ENCODE data around the gene KIAA0753.

The KIAA0753 gene

DNA sequence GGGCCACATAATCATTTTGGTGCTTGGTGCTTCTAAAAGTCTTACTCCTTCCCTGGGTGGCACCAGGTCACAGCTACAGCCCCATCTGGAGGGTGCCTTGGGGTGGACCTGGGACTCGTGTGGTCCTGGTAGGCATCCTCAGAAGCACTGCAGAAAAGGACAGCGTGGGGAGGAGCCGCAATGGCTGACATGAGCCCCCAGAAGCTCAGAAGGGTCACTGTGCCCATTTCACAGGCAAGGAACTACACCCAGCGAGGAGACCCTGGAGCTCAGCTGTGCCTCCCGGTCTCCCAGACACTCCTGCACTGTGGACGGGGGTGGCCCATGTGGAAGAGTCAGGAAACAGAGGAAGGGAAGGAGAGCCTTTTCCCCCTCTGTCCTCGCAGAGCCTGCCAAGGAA, 37.4 kb upstream of the KIAA0753 start:
- Histone ChIP-seq H3K4me1 (ENCODE audit: insufficient read depth, low read length) (no peaks in the 10 kb centered on the region), H3K9me3 (ENCODE audit: low read length) (no peaks in the 10 kb centered on the region), H3K9ac (ENCODE audit: low read length) (no peak overlapping the region), H3K4me3 (ENCODE audit: low read depth in 1 of 2, low read length in 2 of 2) (no peak overlapping the region), H3K27ac (ENCODE audit: low read depth, low read length) (no peak overlapping the region), H3K36me3 (ENCODE audit: insufficient read depth, low read length) (no peaks in the 10 kb centered on the region), H3K27me3 (ENCODE audit: control insufficient read depth in 1 of 2, insufficient read depth in 2 of 2, low read length in 2 of 2) (peaks cover 0 to 18% of the 10 kb centered on the region in 2 donors)

DNA sequence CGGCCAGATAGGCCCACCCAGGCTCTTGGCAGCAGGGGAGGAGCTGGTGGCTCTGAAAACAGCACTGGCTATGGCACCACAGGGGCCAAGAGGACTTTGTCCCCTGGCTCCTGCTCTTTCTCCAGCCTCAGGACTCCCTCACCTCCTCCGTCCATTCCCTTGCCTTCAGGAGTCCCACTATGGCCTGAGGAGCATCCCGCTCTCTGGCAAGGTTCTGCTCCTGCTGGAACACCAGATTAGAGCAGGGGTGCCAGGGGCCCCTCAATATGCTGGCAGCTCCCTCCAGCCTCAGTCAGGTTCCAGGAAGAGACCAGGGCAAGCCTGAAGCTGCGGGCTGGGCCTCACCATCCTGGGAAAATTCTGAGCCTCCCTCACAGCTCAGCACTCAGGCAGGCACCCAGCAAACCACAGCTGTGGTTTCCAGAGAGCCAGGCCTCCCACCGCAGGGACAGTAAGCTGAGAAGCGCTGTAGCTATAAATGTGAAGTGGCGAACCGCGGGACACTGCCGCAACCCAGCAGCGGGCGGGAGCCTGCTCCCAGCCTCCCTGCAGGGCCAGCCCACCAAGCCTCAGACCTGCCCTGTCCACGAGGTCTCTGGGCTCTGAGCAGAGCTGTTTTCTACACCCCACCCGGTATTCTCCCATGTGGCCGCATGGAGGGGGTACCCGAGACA, 36.8 kb upstream of the KIAA0753 start:
- no peak overlapping the region for H3K27ac ChIP-seq (ENCODE audit: low read depth, low read length)
- H3K9ac ChIP-seq (ENCODE audit: low read length), result no peak overlapping the region
- no peaks in the 10 kb centered on the region for H3K36me3 ChIP-seq (ENCODE audit: insufficient read depth, low read length)
- H3K9me3 ChIP-seq (ENCODE audit: low read length), result no peaks in the 10 kb centered on the region
- no peaks in the 10 kb centered on the region for H3K4me1 ChIP-seq (ENCODE audit: insufficient read depth, low read length)
- peaks cover 0 to 18% of the 10 kb centered on the region in 2 donors for H3K27me3 ChIP-seq (ENCODE audit: control insufficient read depth in 1 of 2, insufficient read depth in 2 of 2, low read length in 2 of 2)
- H3K4me3 ChIP-seq (ENCODE audit: low read depth in 1 of 2, low read length in 2 of 2), result no peak overlapping the region

DNA sequence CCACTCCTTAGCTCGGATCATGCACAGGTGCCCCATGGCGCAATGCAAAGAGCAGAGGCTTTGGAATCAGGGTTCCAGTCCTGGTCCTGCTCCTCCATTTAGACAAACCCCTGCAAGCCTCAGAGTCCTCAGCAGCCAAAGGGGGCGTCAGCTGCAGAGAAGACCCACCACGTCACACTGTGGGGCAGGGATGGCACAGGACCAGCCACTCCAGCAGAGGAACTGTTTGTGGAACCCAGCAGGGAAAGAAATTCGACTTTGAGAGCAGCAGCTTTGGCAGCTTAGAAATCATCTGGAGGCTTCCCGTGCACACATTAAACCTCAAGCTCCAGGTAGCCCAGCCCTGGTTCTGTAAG, 36.3 kb upstream of the KIAA0753 start:
- H3K27me3 ChIP-seq (ENCODE audit: control insufficient read depth in 1 of 2, insufficient read depth in 2 of 2, low read length in 2 of 2), result peaks cover 0 to 18% of the 10 kb centered on the region in 2 donors
- H3K27ac ChIP-seq (ENCODE audit: low read depth, low read length), result no peak overlapping the region
- H3K36me3 ChIP-seq (ENCODE audit: insufficient read depth, low read length), result no peaks in the 10 kb centered on the region
- no peaks in the 10 kb centered on the region for H3K4me1 ChIP-seq (ENCODE audit: insufficient read depth, low read length)
- H3K4me3 ChIP-seq (ENCODE audit: low read depth in 1 of 2, low read length in 2 of 2), result no peak overlapping the region
- H3K9me3 ChIP-seq (ENCODE audit: low read length), result no peaks in the 10 kb centered on the region
- H3K9ac ChIP-seq (ENCODE audit: low read length), result no peak overlapping the region

DNA sequence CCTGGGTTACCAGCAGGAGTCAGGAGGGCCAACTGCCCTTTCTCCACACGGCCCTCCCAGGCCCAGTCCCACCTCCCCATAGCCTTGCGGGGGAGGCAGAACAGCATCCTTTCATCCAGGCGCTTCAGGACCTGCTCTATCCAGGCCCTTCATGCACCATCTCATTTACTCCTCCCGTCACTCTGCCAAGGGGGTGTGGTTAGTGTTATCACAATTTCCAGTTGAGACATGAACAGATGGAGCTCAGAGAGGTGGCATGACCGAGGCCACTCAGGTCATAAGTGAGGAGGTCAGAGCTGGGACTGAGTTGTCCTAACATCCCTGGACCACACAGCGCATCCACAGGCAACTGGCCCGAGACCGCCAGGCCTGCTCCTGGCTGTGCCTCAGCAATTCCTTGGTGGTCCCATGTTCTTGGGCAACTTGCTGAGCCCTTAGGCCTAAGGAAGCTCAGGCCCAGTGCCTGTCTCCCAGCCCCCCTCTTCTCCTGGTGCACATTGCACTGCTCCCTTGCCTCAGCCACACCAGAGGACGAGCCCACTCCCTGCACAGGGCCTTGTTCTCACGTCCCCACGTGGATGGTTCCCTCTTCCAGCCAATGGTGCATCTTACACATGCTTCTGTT, 34.8 kb upstream of the KIAA0753 start:
- H3K9ac ChIP-seq (ENCODE audit: low read length), result no peak overlapping the region
- no peak overlapping the region for H3K4me3 ChIP-seq (ENCODE audit: low read depth in 1 of 2, low read length in 2 of 2)
- no peaks in the 10 kb centered on the region for H3K36me3 ChIP-seq (ENCODE audit: insufficient read depth, low read length)
- H3K9me3 ChIP-seq (ENCODE audit: low read length), result no peaks in the 10 kb centered on the region
- no peaks in the 10 kb centered on the region for H3K4me1 ChIP-seq (ENCODE audit: insufficient read depth, low read length)
- H3K27ac ChIP-seq (ENCODE audit: low read depth, low read length), result no peak overlapping the region
- peaks cover 0 to 18% of the 10 kb centered on the region in 2 donors for H3K27me3 ChIP-seq (ENCODE audit: control insufficient read depth in 1 of 2, insufficient read depth in 2 of 2, low read length in 2 of 2)

DNA sequence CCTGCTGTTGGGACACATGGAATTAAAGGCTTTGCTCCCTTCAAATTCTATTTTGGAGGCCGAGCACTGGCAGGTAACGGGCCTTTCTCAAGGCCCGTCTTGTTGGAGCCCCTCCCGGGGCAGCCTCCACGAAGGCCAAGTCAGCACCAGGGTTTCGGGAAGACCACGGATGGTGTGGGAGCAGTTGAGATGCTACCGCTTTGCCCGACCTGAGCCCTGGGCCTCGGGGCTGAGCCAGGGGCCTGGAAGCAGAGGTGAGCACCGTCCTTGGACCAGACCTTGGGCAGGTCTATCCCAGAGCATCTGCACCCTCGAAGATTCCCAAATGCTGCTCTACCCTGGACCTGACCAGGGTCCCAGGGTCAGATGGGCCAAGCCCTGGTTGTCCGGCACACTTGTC, 34.1 kb upstream of the KIAA0753 start:
- H3K27ac ChIP-seq (ENCODE audit: low read depth, low read length), result no peak overlapping the region
- H3K36me3 ChIP-seq (ENCODE audit: insufficient read depth, low read length), result no peaks in the 10 kb centered on the region
- no peak overlapping the region for H3K4me3 ChIP-seq (ENCODE audit: low read depth in 1 of 2, low read length in 2 of 2)
- no peaks in the 10 kb centered on the region for H3K9me3 ChIP-seq (ENCODE audit: low read length)
- H3K27me3 ChIP-seq (ENCODE audit: control insufficient read depth in 1 of 2, insufficient read depth in 2 of 2, low read length in 2 of 2), result peaks cover 0 to 18% of the 10 kb centered on the region in 2 donors
- no peak overlapping the region for H3K9ac ChIP-seq (ENCODE audit: low read length)
- H3K4me1 ChIP-seq (ENCODE audit: insufficient read depth, low read length), result no peaks in the 10 kb centered on the region

DNA sequence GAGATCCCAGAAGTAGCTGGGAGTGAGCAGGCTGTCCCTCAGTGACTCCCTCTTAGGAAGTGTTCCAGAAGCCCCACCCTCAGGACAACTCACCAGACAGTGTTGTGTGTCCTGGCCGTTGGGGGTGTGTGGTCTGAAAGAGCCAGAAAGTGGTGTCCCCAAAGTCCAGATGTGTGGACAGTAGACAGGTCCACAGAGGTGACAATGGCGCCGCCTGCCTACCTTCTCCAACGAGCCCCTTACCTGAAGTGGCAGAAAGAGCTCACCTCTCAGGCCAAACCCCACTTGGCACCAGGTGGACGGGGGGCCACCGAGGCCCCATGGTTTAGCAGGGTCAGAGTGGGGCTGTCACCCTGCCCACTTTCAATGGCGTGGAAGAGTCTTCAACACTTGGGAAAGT, 30.9 kb upstream of the KIAA0753 start:
- H3K4me1 ChIP-seq (ENCODE audit: insufficient read depth, low read length), result no peaks in the 10 kb centered on the region
- no peak overlapping the region for H3K27ac ChIP-seq (ENCODE audit: low read depth, low read length)
- peaks cover 0 to 7% of the 10 kb centered on the region in 2 donors for H3K27me3 ChIP-seq (ENCODE audit: control insufficient read depth in 1 of 2, insufficient read depth in 2 of 2, low read length in 2 of 2)
- no peak overlapping the region for H3K4me3 ChIP-seq (ENCODE audit: low read depth in 1 of 2, low read length in 2 of 2)
- H3K9ac ChIP-seq (ENCODE audit: low read length), result no peak overlapping the region
- H3K36me3 ChIP-seq (ENCODE audit: insufficient read depth, low read length), result no peaks in the 10 kb centered on the region
- H3K9me3 ChIP-seq (ENCODE audit: low read length), result no peaks in the 10 kb centered on the region

DNA sequence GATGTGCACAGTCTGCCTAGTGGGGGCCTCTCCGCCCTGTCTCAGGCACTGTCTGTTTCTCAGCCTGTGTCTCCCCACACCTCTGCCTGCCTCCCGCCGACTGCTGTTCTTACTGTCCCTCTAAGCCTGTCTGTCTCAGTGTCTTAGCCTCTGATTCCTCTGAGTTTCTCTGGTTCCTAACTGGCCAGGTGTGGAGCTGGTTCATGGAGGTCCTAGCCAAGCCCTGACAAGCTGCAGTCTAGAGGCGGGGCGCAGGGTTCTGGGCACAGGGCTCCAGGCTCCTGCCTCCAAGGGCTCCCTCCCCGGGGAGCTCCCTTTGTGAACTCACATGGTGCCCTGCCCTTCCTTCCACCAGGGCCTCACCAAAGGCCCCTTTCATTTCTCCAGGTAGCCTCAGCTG, 30.5 kb upstream of the KIAA0753 start:
- no peaks in the 10 kb centered on the region for H3K9me3 ChIP-seq (ENCODE audit: low read length)
- no peak overlapping the region for H3K4me3 ChIP-seq (ENCODE audit: low read depth in 1 of 2, low read length in 2 of 2)
- H3K9ac ChIP-seq (ENCODE audit: low read length), result no peak overlapping the region
- H3K4me1 ChIP-seq (ENCODE audit: insufficient read depth, low read length), result no peaks in the 10 kb centered on the region
- no peak overlapping the region for H3K27ac ChIP-seq (ENCODE audit: low read depth, low read length)
- no peaks in the 10 kb centered on the region for H3K36me3 ChIP-seq (ENCODE audit: insufficient read depth, low read length)
- H3K27me3 ChIP-seq (ENCODE audit: control insufficient read depth in 1 of 2, insufficient read depth in 2 of 2, low read length in 2 of 2), result peaks cover 0 to 6% of the 10 kb centered on the region in 2 donors

DNA sequence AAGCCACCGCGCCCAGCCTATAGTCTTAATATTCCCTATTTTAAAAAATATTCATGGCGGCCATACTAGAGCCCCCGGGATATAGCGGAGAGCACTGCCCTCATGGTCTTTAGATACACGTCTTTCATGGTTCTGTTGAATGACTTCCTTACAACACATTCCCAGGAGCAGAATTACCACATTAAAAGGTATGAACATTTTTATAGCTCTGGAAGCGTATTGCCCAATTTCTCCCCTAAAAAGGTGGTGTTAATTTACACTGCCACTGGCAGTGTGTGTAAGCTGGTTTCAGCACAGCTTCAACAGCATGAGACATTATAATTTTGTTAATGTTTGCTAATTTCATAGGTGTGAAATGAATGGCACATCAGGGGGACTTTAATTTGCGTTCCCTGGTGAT, 30.1 kb upstream of the KIAA0753 start:
- Histone ChIP-seq H3K27ac (ENCODE audit: low read depth, low read length) (no peak overlapping the region), H3K36me3 (ENCODE audit: insufficient read depth, low read length) (no peaks in the 10 kb centered on the region), H3K9ac (ENCODE audit: low read length) (no peak overlapping the region), H3K27me3 (ENCODE audit: control insufficient read depth in 1 of 2, insufficient read depth in 2 of 2, low read length in 2 of 2) (peaks cover 0 to 6% of the 10 kb centered on the region in 2 donors), H3K9me3 (ENCODE audit: low read length) (no peaks in the 10 kb centered on the region), H3K4me3 (ENCODE audit: low read depth in 1 of 2, low read length in 2 of 2) (no peak overlapping the region), H3K4me1 (ENCODE audit: insufficient read depth, low read length) (no peaks in the 10 kb centered on the region)

DNA sequence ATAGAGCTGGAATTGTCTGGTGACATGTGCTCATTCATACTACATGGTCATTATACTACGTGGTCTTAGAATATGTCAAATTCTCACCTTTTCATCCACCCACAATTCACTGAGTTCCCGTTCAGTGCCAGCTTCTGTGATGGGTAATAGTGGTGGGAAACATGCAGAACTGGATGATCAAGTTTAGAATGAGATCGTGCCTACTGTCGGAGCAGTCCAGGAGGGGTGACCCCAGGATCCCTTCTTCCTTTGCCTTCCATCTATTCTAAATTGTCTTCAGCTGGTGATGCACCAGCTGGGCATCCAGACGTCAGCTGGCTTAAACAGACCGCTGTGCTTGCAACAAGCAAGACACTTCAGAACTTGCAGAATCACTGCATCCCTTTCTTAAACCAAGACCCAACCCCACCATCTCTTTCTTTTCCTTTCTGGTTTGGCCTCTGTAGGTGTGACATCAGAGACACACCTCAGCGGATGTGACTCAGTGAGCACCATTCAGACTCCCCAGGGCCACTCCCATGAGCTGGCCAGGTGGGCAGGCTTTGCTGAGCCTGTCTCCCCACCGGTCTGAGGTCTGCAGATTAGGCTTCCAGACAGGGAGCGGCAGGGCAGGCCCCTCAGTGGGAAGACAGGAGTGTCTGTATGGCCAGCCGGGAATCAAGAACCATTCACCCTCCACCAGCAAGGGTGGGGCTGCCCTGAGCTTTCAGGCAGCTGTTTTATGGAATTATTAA, 29.1 kb upstream of the KIAA0753 start:
- no peak overlapping the region for H3K27ac ChIP-seq (ENCODE audit: low read depth, low read length)
- H3K4me1 ChIP-seq (ENCODE audit: insufficient read depth, low read length), result no peaks in the 10 kb centered on the region
- peaks cover 0 to 6% of the 10 kb centered on the region in 2 donors for H3K27me3 ChIP-seq (ENCODE audit: control insufficient read depth in 1 of 2, insufficient read depth in 2 of 2, low read length in 2 of 2)
- H3K9ac ChIP-seq (ENCODE audit: low read length), result no peak overlapping the region
- no peaks in the 10 kb centered on the region for H3K36me3 ChIP-seq (ENCODE audit: insufficient read depth, low read length)
- H3K9me3 ChIP-seq (ENCODE audit: low read length), result no peaks in the 10 kb centered on the region
- no peak overlapping the region for H3K4me3 ChIP-seq (ENCODE audit: low read depth in 1 of 2, low read length in 2 of 2)

DNA sequence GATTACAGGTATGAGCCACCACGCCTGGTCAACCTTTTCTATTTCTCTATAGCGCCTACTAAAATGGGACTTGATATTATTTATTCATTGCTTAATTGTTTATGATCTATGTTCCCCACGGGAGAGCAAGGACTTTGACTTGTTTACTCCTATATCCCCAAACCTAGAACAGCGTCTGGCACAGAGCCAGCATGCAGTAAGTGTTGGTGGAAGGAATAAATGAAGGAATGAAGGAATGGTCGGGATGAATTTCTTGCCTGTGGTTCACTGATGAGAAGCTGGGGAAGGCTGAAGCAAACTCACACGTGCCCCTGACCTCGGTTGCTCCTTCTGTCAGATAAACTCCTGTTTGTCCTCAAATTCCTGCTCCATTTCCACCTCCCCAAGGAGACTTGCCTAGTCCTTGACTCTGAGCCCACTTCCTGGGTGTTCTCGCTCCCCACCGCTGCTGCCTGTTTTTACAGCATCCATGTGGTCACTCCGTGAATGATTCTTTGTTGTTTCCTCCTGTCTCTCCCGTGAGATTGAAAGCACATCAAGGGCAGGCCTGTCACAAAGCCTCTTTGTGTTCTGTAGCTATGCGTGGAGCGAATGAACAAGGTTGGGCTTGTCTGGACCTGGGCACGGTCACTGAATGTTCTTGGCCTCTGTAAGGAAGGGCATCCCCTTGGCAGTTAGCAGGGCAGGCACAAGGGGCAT, 28.4 kb upstream of the KIAA0753 start:
- Histone ChIP-seq H3K4me3 (ENCODE audit: low read depth in 1 of 2, low read length in 2 of 2) (no peak overlapping the region), H3K4me1 (ENCODE audit: insufficient read depth, low read length) (no peaks in the 10 kb centered on the region), H3K36me3 (ENCODE audit: insufficient read depth, low read length) (no peaks in the 10 kb centered on the region), H3K9me3 (ENCODE audit: low read length) (no peaks in the 10 kb centered on the region), H3K27me3 (ENCODE audit: control insufficient read depth in 1 of 2, insufficient read depth in 2 of 2, low read length in 2 of 2) (peaks cover 0 to 6% of the 10 kb centered on the region in 2 donors), H3K27ac (ENCODE audit: low read depth, low read length) (no peak overlapping the region), H3K9ac (ENCODE audit: low read length) (no peak overlapping the region)

DNA sequence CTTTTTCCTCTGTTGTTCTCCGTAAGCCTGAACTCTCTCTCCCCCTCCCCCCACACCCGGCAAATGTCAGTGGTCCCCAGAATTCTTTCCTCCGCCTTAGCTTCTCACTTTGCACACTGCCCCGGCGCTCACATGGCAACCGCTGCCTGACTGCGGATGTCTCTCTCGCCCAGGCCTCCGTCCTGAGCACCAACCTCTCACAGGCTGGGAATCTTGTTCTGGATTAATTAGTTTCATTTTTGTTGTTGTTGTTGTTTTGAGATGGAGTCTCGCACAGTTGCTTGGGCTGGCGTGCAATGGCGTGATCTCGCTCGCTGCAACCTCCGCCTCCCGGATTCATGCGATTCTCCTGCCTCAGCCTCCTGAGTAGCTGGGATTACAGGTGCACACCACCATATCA, 27.7 kb upstream of the KIAA0753 start:
- H3K4me1 ChIP-seq (ENCODE audit: insufficient read depth, low read length), result no peaks in the 10 kb centered on the region
- H3K9ac ChIP-seq (ENCODE audit: low read length), result no peak overlapping the region
- H3K9me3 ChIP-seq (ENCODE audit: low read length), result no peaks in the 10 kb centered on the region
- H3K36me3 ChIP-seq (ENCODE audit: insufficient read depth, low read length), result no peaks in the 10 kb centered on the region
- peaks cover 0 to 6% of the 10 kb centered on the region in 2 donors for H3K27me3 ChIP-seq (ENCODE audit: control insufficient read depth in 1 of 2, insufficient read depth in 2 of 2, low read length in 2 of 2)
- no peak overlapping the region for H3K27ac ChIP-seq (ENCODE audit: low read depth, low read length)
- H3K4me3 ChIP-seq (ENCODE audit: low read depth in 1 of 2, low read length in 2 of 2), result no peak overlapping the region
